Mesenchymal stem cell (in vitro differentiated cells and primary cell): Measurements from ENCODE around the gene LACTB.

Experiments used
- DNase-seq: peaks from one replicate; pipeline ENCODE4 v3.0.0-alpha.2; 2013
- H2AFZ ChIP-seq: one replicate; pipeline ENCODE4 v1.6.1; 2013; ENCODE audit warnings: low read depth, mild to moderate bottlenecking, control low read depth, inconsistent platforms, low read length, moderate library complexity
- H2AK5ac ChIP-seq: 2 replicates; pipeline ENCODE4 v1.6.1; 2013; ENCODE audit warnings: low read length, moderate library complexity, mild to moderate bottlenecking, inconsistent platforms; ENCODE audit not compliant: severe bottlenecking
- H2BK120ac ChIP-seq: one replicate; pipeline ENCODE4 v1.6.1; 2013; ENCODE audit warnings: low read depth, mild to moderate bottlenecking, inconsistent platforms, low read length, moderate library complexity
- H2BK12ac ChIP-seq, 2 experiments: one replicate each; pipeline ENCODE4 v1.6.1; 2013; ENCODE audit warnings: inconsistent platforms in 2 of 2, low read length in 2 of 2, mild to moderate bottlenecking in 2 of 2, moderate library complexity in 2 of 2, control low read depth in 1 of 2
- H2BK15ac ChIP-seq: one replicate; pipeline ENCODE4 v1.6.1; 2013; ENCODE audit warnings: mild to moderate bottlenecking, low read depth, inconsistent platforms; ENCODE audit not compliant: poor library complexity, severe bottlenecking
- H2BK5ac ChIP-seq: 2 replicates; pipeline ENCODE4 v1.6.1; 2013; ENCODE audit warnings: low read depth, mild to moderate bottlenecking, low read length, control low read depth, inconsistent platforms; ENCODE audit not compliant: poor library complexity, severe bottlenecking
- H3K14ac ChIP-seq, 2 experiments: one replicate each; pipeline ENCODE4 v1.6.1; 2013; ENCODE audit warnings: inconsistent platforms in 2 of 2, low read length in 2 of 2, control low read depth in 1 of 2, mild to moderate bottlenecking in 1 of 2, moderate library complexity in 1 of 2
- H3K18ac ChIP-seq, 2 experiments: one replicate each; pipeline ENCODE4 v1.6.1; 2013; ENCODE audit warnings: inconsistent platforms in 2 of 2, low read length in 2 of 2, control low read depth in 1 of 2, low read depth in 1 of 2, mild to moderate bottlenecking in 1 of 2
- H3K23ac ChIP-seq, 2 experiments: one replicate each; pipeline ENCODE4 v1.6.1; 2013; ENCODE audit warnings: inconsistent platforms in 2 of 2, low read length in 2 of 2, mild to moderate bottlenecking in 2 of 2, moderate library complexity in 2 of 2, control low read depth in 1 of 2
- H3K27ac ChIP-seq: 2 replicates; pipeline ENCODE4 v1.5.1; 2013; ENCODE audit warnings: mild to moderate bottlenecking, moderate library complexity, low read length, control low read depth, inconsistent platforms; ENCODE audit not compliant: poor library complexity, severe bottlenecking
- H3K27me3 ChIP-seq, 2 experiments: 2 replicates each; pipeline versions ENCODE4 v1.6.1 to v1.7.0; 2013; ENCODE audit warnings: low read length in 2 of 2, mild to moderate bottlenecking in 2 of 2, moderate library complexity in 2 of 2, control low read depth in 1 of 2, inconsistent platforms in 1 of 2; ENCODE audit not compliant: control insufficient read depth in 1 of 2, insufficient read depth in 1 of 2
- H3K36me3 ChIP-seq, 2 experiments: 2 replicates each; pipeline versions ENCODE4 v1.6.1 to v1.7.0; 2013; ENCODE audit warnings: low read length in 2 of 2, control low read depth in 1 of 2, inconsistent platforms in 1 of 2, low read depth in 1 of 2, mild to moderate bottlenecking in 1 of 2; ENCODE audit not compliant: insufficient read depth in 2 of 2, control insufficient read depth in 1 of 2
- H3K4ac ChIP-seq, 2 experiments: one replicate each; pipeline ENCODE4 v1.6.1; 2013; ENCODE audit warnings: inconsistent platforms in 2 of 2, low read length in 2 of 2, mild to moderate bottlenecking in 2 of 2, moderate library complexity in 2 of 2, control low read depth in 1 of 2, low read depth in 1 of 2
- H3K4me1 ChIP-seq: 2 replicates; pipeline ENCODE4 v1.6.1; 2013; ENCODE audit warnings: low read depth, low read length, control low read depth; ENCODE audit not compliant: control insufficient read depth, insufficient read depth
- H3K4me2 ChIP-seq: 2 replicates; pipeline ENCODE4 v1.6.1; 2013; ENCODE audit warnings: low read length, mild to moderate bottlenecking, inconsistent platforms; ENCODE audit not compliant: poor library complexity, severe bottlenecking
- H3K4me3 ChIP-seq, 2 experiments: 2 replicates each; pipeline versions ENCODE4 v1.5.1 to v1.7.0; 2013; ENCODE audit warnings: low read length in 2 of 2, mild to moderate bottlenecking in 2 of 2, control low read depth in 1 of 2, low read depth in 1 of 2; ENCODE audit not compliant: insufficient read depth in 1 of 2
- H3K79me1 ChIP-seq: replicated peaks from 2 replicates; pipeline ENCODE4 v1.6.1; 2013; ENCODE audit warnings: mild to moderate bottlenecking, control low read depth, low read length, inconsistent platforms; ENCODE audit not compliant: poor library complexity, severe bottlenecking
- H3K9ac ChIP-seq: 2 replicates; pipeline ENCODE4 v1.7.0; 2013; ENCODE audit warnings: mild to moderate bottlenecking, low read length, moderate library complexity
- H3K9me3 ChIP-seq: 2 replicates; pipeline ENCODE4 v1.7.0; 2013; ENCODE audit warnings: mild to moderate bottlenecking, low read length; ENCODE audit not compliant: control insufficient read depth
- H4K8ac ChIP-seq: one replicate; pipeline ENCODE4 v1.6.1; 2013; ENCODE audit warnings: inconsistent platforms, mild to moderate bottlenecking, low read length, moderate library complexity
- H4K91ac ChIP-seq: one replicate; pipeline ENCODE4 v1.6.1; 2013; ENCODE audit warnings: mild to moderate bottlenecking, low read length, inconsistent platforms
- WGBS: methylation state at CpG from one replicate; pipeline ENCODE4 v1.1.7; 2013; ENCODE audit warnings: mixed read lengths; 5-methylcytosine and 5-hydroxymethylcytosine counted together

Gene LACTB

DNA sequence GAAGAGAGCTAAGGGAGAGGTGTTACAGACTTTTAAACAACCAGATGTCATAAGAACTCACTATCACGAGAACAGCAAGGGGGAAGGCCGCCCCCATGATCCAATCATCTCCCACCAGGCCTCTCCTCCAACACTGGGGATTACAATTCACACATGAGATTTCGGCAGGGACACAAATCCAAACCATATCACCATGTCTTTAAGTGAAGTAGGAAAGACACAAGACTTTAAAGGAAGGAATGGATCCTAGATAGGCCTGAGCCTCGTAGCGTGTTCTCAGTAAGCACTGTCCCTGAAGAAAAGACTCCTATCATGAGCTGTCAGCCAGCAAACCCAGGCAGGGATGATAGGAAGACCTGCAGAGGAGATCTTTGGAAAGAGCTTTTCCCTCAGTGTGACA lies 50.7 kb downstream of the LACTB start:
- H2BK12ac ChIP-seq, result no peak overlapping the region
- H3K9me3 ChIP-seq, result no peaks in the 10 kb centered on the region
- no peak overlapping the region for H3K9ac ChIP-seq
- no peak overlapping the region for H2AFZ ChIP-seq
- WGBS, result 98% methylated on average over 2 of the region's 5 CpGs
- no peak overlapping the region for H4K91ac ChIP-seq
- no peak overlapping the region for H3K27ac ChIP-seq
- peaks cover 2% of the 10 kb centered on the region for H3K4me1 ChIP-seq
- H2BK5ac ChIP-seq, result no peak overlapping the region
- no peak overlapping the region for H3K4me2 ChIP-seq
- no peak overlapping the region for H2AK5ac ChIP-seq
- H2BK15ac ChIP-seq, result no peak overlapping the region
- no peaks in the 10 kb centered on the region for H3K27me3 ChIP-seq
- H3K79me1 ChIP-seq, result no peaks in the 10 kb centered on the region
- no peak overlapping the region for H3K4me3 ChIP-seq
- no peak overlapping the region for H3K4ac ChIP-seq
- H3K14ac ChIP-seq, result no peak overlapping the region
- no peak overlapping the region for H2BK120ac ChIP-seq
- H3K36me3 ChIP-seq, result no peaks in the 10 kb centered on the region
- H3K23ac ChIP-seq, result no peak overlapping the region
- DNase-seq, result no peak
- H3K18ac ChIP-seq, result no peak overlapping the region
- no peak overlapping the region for H4K8ac ChIP-seq

DNA sequence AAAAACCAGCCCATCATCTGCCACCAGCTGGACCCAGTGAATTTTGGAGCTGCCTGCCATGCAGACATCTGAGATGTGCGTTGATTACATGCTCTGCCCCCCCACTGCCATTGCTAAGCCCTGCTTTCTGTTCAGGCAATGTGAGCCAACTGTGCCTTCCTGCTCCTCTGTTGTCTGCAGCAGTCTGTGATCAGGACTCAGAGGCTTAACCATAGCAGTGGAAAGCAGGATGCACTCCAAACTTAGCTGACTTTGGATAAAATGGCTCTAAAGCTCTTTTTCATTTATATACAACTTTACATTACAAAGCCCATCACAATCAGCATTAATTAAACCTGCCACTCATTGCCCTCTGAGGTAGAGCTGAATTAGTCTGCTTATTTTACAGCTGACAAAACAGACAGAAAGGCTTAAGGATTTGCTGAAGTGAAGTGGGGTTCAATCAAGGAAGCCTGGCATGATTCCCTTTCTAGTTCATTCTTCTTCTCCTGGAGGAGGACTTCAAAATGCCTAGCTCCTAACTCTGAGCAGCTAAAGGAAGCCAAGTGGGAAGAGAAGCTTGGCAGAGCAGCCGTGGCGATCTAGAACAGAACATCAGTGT lies 51.3 kb downstream of the LACTB start:
- Histone ChIP-seq H2BK5ac (no peak overlapping the region), H3K27ac (no peak overlapping the region), H2AK5ac (no peak overlapping the region), H3K27me3 (no peaks in the 10 kb centered on the region), H3K4me3 (no peak overlapping the region), H2BK15ac (no peak overlapping the region), H3K18ac (no peak overlapping the region), H4K91ac (no peak overlapping the region), H4K8ac (no peak overlapping the region), H3K23ac (no peak overlapping the region), H3K9me3 (no peaks in the 10 kb centered on the region), H3K4me1 (peaks cover 2% of the 10 kb centered on the region), H3K4me2 (no peak overlapping the region), H3K9ac (no peak overlapping the region), H3K79me1 (no peaks in the 10 kb centered on the region), H3K4ac (no peak overlapping the region), H3K14ac (no peak overlapping the region), H2AFZ (no peak overlapping the region), H3K36me3 (no peaks in the 10 kb centered on the region), H2BK120ac (no peak overlapping the region), H2BK12ac (no peak overlapping the region)
- no peak for DNase-seq
- 73% methylated on average over 3 of the region's 3 CpGs for WGBS

DNA sequence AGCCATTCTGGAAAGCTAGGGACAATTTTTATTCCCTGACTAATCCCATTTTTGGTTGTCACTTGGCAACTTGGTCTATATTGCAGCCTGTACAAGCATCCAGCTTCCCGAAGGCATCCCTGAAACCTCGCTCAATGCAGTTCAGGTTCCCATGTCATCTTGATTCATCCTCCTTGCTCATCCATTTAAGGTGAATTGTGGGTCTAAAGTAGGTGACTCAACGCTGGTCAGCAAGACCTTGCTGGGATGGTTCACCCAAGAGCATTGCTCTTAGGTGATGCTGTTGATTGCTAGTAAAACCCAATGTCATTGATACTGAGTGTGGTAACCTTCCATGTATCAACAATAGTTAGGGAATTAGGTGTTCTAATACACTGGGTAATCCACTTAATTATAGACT lies 54.6 kb downstream of the LACTB start:
- no peak overlapping the region for H2BK5ac ChIP-seq
- no peak overlapping the region for H3K4ac ChIP-seq
- no peak overlapping the region for H2BK15ac ChIP-seq
- 90% methylated on average over 3 of the region's 3 CpGs for WGBS
- no peaks in the 10 kb centered on the region for H3K9me3 ChIP-seq
- H3K9ac ChIP-seq, result no peak overlapping the region
- H3K14ac ChIP-seq, result no peak overlapping the region
- H2BK120ac ChIP-seq, result no peak overlapping the region
- no peak overlapping the region for H3K27ac ChIP-seq
- H4K8ac ChIP-seq, result no peak overlapping the region
- H3K23ac ChIP-seq, result no peak overlapping the region
- H2AK5ac ChIP-seq, result no peak overlapping the region
- H3K4me3 ChIP-seq, result no peak overlapping the region
- no peaks in the 10 kb centered on the region for H3K79me1 ChIP-seq
- no peak for DNase-seq
- peaks cover 4% of the 10 kb centered on the region for H3K4me1 ChIP-seq
- H3K27me3 ChIP-seq, result no peaks in the 10 kb centered on the region
- H3K4me2 ChIP-seq, result no peak overlapping the region
- no peak overlapping the region for H3K18ac ChIP-seq
- H2BK12ac ChIP-seq, result no peak overlapping the region
- H2AFZ ChIP-seq, result no peak overlapping the region
- H3K36me3 ChIP-seq, result no peaks in the 10 kb centered on the region
- H4K91ac ChIP-seq, result no peak overlapping the region

DNA sequence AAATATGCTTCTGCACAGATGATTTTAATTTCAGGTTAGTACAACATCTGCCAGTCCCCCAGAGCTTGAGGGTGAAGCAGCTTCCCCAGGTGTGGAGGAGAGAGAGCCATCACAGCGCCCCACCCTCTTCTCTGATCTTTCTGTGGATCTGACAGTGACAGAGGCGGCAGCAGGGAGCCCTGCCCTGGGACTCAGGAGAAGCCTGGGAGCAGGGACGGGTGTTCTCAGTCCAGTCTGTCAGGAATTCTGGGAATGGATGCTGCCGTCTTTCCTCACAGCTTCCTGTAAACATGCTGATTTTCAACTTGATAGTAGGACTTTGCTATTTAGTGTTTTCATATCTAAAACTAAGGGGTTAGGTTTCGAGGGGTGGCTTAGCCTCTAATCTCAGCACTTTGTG lies 56.4 kb downstream of the LACTB start:
- H3K79me1 ChIP-seq, result no peaks in the 10 kb centered on the region
- WGBS, result 61% methylated on average over 4 of the region's 5 CpGs

More for the DNA sequence above, 56.4 kb downstream of the LACTB start:
- Histone ChIP-seq H3K9me3 (no peaks in the 10 kb centered on the region), H3K4me3 (no peak overlapping the region), H2AK5ac (no peak overlapping the region), H4K91ac (no peak overlapping the region), H2BK5ac (no peak overlapping the region), H3K4me1 (peaks cover 4% of the 10 kb centered on the region), H4K8ac (peak overlapping the region; percentile 24), H3K27me3 (no peaks in the 10 kb centered on the region), H3K14ac (no peak overlapping the region), H3K4ac (no peak overlapping the region), H2BK12ac (peak overlapping the region; percentile 24 to 63), H3K4me2 (no peak overlapping the region), H3K36me3 (no peaks in the 10 kb centered on the region), H2AFZ (no peak overlapping the region), H3K18ac (peak overlapping the region in 1 of 2 experiments; percentile 4), H3K9ac (no peak overlapping the region), H3K27ac (no peak overlapping the region), H3K23ac (no peak overlapping the region), H2BK15ac (no peak overlapping the region), H2BK120ac (no peak overlapping the region)
- no peak for DNase-seq
